GM21423 (cell line): Measurements from ENCODE around the gene KLHL17.
"Not testable (repeated sequence)": the region's sequence is repeated elsewhere in the genome, so short reads cannot be mapped to it uniquely, and the experiment has no call there.

Source experiments
- ATAC-seq: cut with Tn5 transposase; IDR thresholded peaks from one replicate; pipeline ENCODE4 v1.9.1; 2021; ENCODE audit warnings: mild to moderate bottlenecking, moderate library complexity; ENCODE audit not compliant: unreplicated experiment

KLHL17 gene

DNA sequence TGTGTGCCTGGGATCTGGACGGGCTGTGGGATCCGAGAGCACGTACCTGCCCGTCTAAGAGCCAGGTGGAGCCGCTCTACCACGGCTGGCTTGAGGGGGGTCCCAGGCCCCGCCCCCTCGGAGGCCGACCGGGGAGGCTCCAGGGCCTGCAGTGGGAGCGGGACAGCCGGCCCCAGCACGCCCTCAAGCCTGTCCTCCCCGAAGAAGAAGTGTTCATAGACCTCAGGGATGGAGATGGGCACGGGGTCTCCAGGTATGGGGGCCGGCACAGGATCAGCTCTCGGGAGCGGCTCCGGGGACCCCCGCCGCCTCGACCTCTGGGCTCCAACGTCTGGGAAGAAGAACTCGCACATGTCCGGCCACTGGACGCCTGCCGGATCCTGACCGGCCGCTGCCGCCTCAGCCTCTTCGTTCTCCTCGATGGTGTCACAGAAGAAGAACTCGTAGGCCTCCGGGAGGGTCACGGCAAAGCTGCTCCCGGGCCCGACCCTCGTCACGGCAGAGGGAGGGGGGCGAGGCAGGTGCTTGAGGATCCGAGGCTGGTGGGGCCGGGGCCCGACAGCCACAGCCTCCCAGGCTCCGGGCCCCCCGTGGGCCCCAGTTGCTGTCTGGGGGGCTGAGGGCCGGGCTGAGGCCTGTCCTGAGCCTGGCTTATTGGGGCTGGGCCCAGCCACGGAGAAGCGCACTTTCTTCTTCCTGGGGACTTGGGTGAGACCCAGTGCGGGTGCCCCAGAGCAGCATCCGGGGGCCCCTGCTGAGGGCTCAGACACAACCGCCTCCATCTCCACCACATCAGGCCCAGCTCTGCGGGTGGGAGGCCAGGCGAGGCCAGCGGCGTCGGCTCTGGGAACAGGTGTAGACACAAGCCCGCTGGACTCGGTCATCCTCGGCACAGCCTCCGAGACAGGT lies 18.7 kb downstream of the KLHL17 start:
- ATAC-seq, result no peak

DNA sequence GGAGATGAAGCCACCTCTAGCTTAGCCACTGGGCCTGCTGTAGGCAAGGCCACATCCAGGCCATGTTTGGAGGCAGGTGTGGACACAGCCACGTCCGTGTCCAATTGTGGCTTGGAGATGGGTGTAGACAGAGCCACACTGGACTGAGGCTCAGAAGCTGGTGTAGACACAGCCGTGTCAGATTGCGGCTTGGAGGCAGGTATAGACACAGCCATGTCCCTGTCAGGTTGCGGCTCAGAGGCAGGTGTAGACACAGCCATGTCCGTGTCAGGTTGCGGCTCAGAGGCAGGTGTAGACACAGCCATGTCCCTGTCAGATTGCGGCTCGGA lies 19.3 kb downstream of the KLHL17 start:
- ATAC-seq, result no peak

DNA sequence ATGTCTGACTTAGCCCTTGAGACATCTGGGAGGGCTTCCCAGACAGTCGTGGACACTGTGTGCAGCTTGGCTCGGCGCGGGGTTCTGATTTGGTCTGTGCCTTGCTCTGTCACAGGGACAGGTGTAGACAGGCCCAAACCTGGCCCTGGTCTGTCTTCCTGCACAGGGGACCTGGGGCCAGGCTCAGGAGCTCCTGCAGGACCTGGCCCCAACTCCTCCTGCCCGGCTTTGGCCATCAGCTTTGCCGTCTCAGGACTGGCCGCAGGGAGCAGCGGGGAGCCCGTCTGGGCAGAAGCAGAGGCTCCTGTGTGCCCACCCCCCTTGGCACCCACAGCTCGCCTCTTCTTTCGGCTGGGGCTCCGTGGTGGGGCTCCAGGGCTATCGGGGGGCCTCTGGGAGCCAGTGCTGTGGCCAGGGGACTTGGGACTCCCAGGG lies 19.8 kb downstream of the KLHL17 start:
- ATAC-seq, result no peak

DNA sequence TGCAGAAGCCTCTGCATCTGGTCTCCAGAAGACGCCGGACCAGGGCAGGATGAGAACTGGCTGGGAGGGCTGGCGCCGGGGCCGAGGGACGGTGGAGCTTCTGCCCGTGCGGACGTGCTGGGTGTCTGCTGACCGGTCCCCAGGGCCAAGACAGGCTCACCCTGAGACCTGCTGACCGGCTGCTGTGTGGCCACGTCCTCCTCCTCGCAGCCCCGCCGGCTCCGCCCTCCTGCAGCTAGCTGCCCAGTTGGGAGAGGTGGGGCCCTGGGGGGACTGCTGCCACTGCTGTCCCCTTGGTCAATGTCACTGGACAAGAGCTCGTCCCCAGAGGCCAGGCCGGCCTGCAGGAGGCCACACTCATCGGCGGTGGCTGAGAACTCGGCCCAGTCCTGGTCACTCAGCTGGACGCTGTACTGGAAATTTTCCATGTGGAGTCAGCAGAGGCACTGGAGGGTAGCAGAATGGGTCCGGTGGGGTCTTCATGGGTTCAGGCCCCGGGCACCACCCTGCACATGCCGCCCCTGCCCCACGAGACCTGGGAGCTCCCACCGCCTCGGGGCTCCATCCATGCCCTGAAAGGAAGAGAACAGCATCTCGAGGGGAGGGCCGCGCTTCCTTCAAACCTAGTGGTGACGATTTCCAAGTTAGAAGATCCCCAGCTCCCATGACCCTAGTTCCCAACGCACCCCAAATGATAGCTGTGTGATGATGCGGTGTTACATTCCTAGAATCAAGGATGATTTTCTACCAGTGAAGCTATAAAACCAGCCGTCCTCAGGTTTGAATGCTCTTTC lies 20.4 kb downstream of the KLHL17 start:
- no peak for ATAC-seq

DNA sequence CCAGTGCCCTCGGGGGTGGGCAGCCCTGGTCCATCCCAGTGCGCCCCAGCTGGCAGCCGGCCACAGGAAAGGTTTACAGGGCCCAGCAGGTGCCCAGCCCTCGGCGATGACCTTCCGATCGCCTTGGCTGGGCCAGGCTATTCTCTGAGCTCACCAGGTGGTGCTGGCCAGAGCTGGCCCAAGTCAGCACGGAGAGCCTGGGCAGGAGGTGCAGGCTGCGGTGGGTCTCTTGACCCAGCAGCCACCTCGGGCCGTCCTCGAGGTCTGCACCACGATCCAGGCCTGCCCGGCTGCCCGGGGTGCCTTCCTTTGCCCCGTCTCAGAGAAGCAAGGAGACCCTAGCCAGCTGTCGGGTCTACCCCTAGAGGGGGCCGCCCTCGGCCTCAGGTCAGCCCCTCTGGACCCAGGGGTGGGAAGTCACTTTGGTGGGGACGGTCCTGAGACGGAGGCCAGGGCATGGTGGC lies 21.1 kb downstream of the KLHL17 start:
- ATAC-seq, result no peak

DNA sequence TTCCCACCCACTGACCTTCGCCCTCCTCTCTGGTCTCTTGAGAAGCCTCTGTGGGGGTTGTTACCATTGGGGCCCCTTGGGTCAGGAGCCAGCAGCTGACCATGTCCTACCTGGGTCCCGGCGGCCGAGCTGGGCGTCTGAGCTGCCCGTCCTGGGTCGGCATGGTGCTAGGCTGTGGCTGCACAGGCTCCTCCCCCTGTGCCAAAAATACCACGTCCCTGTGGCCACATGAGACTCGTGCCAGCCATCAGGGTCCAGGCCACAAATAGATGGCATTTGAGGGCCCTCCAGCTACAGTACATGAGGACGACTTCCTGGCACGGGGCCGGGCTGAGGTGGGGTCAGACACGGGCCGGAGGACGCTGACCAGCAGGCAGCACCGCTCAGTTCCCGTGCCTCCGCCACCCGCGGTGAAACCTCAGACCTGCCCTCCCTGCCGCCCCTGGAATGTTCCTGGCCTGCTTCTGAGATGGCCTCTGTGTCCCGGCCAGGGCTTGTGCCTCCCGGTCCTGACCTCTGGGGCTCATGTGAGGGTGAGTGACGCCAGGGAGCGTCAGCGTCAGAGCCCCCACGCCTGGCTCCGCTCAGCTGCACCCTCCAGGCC lies 21.7 kb downstream of the KLHL17 start, which contains the start of gene PERM1:
TSS of gene PERM1 (minus strand) at position 139 of the 604 bp plus-strand sequence. CDS start 1,064 bp downstream, outside the sequence.
- ATAC-seq, result no peak

DNA sequence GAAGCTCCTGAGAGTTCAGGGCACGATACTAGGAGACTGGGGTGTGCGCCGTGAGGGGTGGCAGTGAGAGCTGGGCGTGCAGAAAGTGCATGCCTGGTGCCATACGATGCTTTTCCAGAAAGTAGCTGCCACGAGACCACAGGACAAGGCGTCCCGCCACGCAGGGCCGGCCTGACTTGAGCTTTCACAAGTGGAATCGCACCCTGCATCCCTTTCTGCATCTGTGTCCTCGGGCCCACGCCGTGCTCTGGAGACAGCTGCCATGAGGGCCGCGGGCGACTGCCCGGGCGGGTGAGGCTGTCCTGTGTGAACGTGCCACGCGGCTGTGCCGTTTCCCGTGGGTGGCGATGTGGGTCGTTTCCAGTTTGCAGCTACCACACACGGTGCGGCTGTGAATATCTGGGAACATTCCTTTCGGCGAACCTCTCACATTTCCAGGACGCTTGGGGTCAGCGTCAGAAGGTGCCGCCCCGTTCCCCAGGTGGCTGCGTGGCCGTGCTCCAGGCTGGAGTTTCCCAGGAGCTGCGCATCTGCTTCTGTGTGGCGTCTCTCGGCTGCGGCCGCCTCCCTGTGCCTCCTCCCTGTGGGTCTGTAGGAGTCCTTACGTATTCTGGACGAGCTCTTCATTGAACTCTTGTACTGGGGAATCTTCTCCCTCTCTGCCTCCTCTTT lies 22.5 kb downstream of the KLHL17 start:
- no peak for ATAC-seq

DNA sequence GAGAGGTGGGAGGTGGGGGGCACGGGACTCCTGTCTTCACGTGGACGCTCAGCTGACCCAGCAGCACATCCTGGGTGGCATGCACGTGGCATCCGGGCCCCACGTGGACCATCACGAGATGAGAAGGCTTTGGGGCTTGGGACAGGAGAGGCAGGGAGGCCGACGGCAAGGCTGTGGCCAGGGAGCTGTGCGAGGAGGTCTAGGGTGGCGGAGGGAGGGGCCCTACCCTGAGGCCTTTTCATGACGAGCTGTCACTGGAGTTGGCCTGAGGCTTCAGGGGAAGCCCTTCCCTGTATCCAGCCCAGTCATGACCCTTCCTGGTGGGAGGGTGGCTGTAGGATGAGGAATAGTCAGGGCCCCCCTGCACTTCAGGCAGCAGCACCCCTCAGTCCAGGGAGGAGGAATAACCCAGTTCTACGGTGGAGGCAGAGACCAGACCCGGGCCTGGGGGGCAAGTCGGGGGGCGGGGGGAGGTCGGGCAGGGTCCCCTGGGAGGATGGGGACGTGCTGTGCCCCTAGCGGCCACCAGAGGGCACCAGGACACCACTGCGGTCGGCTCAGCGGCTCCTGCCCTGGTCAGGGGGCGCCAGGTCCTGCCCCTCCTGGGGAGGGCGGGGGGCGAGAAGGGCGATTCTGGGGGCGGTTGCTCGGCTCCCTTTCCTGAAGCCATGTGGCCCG lies 23.6 kb downstream of the KLHL17 start:
- no peak for ATAC-seq

DNA sequence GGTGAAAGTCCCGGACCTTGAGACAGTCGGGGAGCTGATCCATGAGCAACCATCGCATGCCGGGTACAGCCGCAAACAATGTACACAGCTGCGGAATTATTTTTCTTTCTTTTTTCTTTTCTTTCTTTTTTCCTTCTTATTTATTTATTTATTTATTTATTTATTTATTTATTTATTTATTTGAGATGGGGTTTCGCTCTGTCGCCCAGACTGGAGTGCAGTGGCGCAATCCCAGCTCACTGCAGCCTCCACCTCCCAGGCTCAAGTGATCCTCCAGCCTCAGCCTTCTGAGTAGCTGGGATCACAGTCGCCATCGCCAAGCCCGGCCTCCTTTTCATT lies 24.1 kb downstream of the KLHL17 start:
- no peak for ATAC-seq

DNA sequence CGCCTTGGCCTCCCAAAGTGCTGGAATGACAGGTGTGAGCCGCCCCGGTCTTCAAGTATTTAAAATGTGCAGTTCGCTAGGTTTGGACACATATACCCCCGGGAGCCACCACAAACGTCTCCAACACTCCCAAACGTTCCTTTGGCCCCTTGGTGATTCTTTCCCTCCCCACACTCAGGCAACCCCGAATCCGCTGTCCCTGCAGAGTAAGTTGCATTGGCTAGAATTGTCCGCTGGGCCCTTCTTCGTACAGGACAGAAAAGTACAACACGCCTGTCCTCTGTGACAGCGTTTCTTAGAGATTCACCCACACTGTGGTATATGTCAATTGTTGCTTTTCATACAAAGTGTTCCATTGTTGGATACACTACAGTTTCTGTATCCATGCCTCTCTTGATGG lies 24.7 kb downstream of the KLHL17 start:
- no peak for ATAC-seq

DNA sequence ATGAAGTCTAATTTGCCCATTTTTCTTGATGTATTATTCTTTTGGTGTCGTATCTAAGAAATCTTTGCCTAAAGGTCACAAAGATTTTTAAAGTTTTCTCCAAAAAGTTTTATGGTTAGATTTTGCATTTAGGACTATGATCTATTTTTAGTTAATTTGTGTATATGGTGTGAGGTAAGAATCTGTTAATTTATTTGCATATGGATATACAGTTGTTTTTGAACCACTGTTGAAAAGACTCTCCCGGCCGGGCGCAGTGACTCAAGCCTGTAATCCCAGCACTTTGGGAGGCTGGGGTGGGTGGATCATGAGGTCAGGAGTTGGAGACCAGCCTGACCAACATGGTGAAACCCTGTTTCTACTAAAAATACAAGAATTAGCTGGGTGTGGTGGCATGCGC lies 27.7 kb downstream of the KLHL17 start:
- ATAC-seq, result not testable (repeated sequence)

DNA sequence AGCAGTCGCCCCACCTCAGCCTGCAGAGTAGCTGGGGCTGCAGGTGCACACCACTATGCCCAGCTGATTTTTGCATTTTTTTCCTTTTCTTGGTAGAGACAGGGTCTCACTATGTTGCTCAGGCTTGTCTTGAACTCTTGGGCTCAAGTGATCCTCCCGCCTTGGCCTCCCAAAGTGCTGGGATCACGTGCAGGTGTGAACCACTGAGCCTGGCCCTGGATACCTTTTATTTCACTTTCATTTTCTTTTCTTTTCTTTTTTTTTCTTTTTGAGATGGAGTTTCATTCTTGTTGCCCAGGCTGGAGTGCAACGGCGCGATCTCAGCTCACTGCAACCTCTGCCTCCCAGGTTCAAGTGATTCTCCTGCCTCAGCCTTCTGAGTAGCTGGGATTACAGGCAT lies 30.9 kb downstream of the KLHL17 start:
- ATAC-seq, result not testable (repeated sequence)

DNA sequence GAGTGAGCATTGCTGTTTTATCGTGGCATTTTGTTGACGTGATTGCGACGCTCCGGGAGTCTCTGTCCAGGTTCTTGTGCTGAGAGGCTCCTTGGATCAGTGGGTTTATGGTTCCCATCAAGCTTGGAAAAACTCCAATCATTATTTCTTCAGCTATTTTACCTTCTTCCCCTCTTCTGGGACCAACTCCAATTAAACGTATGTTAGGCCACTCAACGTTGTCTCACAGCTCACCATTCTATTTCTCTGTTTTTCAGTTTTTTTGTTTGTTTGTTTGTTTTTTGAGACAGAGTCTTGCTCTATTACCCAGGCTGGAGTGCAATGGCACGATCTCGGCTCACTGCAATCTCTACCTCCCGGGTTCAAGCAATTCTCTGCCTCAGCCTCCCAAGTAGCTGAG lies 31.5 kb downstream of the KLHL17 start:
- ATAC-seq, result no peak

DNA sequence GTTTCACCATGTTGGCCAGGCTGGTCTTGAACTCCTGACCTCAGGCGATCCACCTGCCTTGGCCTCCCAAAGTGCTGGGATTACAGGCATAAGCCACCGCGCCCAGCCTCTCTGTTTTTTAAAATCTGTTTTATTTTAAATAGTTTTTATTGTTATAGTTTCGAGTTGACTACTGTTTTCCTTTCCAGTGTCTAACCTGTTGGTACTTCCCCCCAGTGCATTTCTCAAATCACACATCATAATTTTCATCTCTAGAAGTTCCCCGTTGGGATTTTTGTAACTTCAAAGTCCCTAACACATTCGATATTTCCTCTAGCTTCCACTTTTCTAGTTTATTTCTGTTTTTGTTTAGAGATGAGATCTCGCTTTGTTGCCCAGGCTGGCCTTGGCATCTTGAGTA lies 32.0 kb downstream of the KLHL17 start:
- ATAC-seq, result no peak

DNA sequence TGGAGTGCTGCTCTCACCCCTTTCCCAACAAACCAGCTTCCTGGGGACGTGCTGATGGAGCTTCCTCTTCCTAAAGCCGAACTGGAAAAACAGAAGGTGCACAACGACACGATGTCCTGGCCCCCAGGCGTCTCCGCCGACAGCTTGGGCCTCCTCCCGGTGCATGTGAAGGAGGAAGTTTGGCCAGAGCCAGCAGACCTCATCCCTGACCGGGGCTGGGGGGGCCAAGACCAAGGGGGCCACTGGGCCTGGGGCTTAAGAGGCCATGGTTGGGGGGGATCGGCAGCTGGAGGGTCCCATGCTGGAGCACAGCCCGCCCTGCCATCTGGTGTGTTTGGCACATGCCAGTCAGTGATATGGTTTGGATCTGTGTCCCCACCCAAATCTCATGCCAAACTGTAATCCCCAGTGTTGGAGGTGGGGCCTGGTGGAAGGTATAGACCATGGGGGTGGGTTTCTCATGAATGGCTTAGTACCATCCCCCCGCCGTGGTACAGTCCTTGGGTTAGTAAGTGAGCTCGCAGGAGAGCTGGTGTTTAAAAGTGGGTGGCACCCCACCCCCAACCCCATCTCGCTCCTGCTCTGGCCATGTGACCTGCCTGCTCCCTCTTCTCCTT lies 33.1 kb downstream of the KLHL17 start:
- ATAC-seq, result no peak

DNA sequence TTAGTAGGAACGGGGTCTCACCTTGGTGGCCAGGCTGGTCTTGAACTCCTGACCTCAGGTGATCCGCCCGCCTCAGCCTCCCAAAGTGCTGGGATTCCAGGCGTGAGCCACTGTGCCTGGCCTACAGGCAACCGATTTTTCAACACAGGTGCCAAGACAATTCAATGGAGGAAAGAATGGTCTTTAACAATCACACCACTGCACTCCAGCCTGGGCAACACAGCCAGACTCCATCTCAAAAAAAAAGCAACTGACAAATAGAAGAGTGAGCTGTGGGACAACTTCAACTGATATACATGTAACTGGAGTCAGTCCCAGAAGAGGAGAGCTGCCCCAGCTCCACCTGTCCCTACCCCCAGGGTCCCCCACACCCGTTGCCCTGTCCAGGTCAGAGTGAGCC lies 34.2 kb downstream of the KLHL17 start:
- ATAC-seq, result not testable (repeated sequence)

DNA sequence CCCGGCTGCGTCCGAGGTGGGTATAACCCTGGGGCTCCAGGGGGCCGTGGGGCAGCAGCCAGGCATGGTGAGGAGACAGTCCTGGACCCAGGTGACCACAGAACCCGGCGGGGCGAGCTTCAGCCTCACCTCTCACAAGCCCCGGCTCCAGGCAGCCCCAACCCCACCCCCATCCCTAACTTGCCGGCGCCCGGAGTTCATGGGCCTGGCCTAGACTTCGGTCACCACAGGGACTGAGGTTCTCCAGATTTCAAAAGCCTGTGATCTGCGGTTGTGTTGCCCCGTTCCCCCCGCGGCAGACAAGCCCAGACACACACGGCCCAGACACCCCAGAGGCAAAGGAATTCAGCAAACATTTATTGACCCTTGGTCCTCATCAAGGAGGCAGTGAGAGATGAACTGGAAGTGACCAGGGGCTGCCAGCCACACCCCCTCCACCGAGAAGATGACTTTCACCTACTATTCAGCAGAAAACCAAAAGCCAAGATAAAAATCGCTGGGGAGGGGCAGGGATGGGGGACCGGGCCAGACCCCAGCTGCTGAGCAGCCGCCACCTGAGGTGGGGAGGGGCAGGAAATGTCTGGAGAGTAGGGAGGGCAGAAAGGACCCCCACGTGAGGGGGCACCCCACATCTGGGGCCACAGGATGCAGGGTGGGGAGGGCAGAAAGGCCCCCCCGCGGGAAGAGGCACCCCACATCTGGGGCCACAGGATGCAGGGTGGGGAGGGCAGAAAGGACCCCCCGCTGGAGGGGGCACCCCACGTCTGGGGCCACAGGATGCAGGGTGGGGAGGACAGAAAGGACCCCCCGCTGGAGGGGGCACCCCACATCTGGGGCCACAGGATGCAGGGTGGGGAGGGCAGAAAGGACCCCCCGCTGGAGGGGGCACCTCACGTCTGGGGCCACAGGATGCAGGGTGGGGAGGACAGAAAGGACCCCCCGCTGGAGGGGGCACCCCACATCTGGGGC lies 35.6 kb downstream of the KLHL17 start:
- ATAC-seq, result no peak

DNA sequence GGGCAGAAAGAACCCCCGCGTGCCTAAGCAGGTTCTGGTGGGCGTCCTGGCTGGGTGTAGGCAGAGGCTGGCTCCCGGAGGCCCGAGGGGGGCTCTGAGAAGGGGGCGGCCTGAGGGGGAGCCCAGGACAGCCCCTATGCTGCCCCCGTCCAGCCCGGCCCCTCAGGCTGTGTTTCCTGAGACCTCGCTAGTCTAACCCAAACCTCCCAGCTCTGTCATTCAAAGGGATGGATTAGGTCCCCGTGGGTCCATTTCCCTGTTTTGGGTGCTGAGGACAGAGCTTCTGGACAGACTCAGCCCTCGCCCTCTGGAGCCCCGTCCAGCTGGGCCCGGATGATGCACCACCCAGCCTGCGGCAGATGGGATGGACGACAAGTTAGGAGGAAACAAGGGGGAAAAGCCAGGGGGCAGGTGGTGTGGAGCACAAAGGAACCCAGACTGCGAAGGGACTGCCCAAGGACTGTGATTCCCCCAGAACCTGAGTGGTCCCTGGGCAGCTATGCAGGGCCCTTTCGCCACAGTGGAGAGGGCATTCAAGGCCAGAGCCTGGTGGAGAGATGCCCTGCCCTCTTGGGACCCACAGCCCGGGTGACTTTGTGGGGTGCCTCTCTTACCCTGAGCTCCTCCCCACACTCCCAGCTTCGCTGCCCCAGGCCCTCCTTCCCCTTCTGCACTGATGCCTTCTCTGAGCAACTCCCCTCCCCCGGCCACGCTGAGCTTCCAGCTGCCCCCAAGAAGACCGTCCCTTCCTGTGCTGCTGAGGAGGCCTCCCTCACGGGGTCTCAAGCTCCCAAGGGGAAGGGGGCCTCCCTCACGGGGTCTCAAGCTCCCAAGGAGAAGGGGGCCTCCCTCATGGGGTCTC lies 36.7 kb downstream of the KLHL17 start:
- ATAC-seq, result no peak
